Measurements from ENCODE around the gene SLC44A4.
"Not testable (repeated sequence)": the region's sequence is repeated elsewhere in the genome, so short reads cannot be mapped to it uniquely, and the experiment has no call there.

The SLC44A4 gene

DNA sequence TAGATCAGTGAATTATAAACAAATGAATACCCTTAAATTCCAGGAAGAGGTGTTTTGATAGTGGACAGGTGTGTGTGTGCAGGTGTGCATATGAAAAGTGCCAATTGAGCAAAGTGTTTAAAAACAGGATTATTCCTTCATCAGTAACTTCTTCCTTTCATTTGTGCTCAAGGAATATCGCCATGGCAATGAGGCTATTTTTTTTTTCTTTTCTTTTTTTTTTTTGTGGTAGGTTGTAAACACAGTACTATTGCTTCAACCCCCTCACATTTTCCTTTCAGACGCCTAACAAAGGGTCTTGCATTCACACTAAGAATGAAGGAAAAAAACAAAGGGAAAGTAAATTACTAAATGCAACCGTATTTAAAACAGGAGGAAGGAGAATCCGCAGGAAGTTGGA is 53.2 kb downstream of the SLC44A4 start:
- no peak for DNase-seq

DNA sequence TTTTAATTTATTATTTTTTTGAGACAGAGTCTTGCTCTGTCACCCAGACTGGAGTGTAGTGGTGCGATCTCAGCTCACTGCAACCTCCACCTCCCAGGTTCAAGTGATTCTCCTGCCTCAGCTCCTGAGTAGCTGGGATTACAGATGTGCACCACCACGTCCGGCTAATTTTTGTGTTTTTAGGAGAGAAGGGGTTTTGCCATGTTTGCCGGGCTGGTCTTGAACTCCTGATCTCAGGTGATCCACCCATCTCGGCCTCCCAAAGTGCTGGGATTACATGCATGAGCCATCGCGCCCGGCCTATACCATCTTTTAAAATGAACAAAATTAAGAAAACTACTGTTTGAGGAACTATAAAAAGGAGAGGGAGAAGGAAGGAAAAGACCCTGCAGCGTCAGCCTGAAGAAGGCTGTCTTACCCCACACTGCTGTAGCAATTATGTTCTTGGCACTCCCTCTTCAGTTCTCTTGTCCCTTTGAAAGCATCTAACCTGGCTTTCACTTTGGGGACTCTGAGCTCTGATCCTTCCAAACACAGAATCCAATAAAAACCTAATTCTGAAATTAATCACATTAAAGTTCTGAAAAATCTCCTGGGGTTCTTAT is 55.1 kb downstream of the SLC44A4 start:
- peak; percentile 48 for DNase-seq

DNA sequence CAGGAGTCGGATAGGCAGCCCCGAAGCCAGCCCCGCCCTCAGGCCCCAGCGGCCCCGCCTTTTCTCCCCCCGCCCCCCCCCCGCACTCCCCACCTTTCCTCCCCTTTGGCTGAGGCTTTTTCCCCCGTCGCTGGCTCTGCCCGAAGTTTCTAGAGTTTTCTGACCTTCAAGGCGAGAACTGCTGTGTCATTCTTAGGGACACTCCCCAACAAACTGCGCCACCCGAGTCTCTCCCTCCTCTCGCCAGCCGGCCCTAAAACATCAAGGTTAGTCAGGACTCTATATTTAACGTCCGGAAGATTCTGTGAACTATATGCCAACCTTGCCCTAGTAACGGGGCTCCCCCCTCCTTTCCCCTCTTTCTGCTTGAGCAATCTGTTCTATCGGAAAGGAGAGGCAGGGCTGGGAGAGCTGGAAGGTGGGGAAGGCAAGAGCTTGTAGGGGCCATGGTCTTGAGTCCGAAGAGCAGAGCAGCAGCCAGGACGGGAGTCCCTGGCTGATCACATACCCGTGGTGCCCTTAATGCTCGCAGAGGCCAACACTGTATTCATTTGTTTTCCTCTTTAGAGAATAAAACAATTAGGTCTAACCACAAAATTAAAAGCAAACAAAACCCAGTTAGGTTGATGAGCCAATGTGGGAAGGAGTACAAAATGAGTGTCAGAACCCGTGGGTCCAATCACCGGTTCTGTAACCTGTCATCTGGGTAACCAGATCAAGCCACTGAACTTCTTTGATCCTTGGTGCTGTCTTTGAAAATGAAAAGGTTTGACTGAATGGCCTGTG is 56.6 kb downstream of the SLC44A4 start:
- DNase-seq: peak; percentile 95

DNA sequence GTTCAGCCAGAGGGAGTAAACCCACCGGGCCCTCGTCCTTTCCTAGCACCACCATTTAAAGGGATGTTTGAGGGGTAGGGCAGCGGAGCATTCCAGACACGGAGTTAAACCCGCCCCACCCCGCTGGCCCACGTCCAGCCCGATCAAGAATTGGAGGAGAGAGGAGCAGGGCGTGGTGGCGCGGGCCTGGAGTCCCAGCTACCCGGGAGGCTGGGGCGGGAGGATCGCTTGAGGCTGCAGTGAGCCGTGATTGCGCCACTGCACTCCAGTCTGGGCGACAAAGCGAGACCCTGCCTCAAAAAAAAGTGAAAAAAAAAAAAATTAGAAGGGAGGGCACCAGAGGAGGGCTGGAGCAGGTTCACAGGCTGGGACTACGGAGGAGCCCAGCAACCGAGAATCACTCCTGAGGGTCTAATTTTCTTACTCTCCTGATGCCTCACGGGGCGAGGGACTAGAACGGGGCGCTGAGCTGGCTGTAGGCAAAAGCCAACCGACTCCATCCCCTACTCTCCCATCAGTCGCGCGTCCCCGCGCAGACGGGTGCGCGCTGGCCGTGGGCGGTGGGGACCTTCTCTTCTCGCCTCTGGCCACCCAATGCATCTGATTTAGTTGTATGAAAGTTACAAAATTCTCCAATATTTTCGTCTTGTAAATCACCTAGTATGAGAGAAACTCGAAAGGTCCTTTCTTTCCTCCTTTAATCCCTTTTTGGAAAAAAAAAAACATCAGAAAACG is 57.3 kb downstream of the SLC44A4 start:
- peak; percentile 71 for DNase-seq

DNA sequence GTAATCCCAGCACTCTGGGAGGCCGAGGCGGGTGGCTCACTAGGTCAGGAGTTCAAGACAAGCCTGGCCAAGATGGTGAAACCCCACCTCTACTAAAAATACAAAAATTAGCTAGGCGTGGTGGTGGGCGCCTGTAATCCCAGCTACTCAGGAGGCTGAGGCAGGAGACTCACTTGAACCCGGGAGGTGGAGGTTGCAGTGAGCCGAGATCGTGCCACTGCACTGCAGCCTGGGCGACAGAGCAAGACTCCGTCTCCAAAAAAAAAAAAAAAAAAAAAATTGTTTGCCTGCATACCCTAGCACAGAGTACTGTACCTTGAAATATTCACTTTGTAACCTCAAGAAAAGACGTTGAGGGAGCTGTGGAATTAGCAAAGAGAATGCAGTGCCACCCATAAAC is 58.4 kb downstream of the SLC44A4 start:
- not testable (repeated sequence) for DNase-seq

DNA sequence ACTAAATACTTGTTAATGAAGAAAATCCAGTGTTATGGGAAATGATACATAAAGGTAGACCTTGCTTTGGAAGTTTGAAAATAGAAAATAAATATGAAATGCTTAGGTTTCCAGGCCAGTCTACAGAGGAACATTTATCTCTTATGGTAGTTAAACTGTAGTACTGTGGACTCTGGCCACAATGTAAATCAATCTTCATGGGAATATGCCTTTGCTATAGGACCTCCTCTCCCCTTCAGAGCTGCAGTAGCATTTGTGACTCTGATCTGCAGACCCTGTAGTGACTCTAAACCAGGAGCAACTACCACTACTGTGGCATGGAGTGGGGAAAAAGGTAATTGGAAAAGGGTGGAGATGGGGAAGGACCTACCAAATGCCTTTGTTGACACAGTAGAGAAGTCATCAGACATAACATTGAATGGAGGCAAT is 58.9 kb downstream of the SLC44A4 start:
- DNase-seq: no peak

DNA sequence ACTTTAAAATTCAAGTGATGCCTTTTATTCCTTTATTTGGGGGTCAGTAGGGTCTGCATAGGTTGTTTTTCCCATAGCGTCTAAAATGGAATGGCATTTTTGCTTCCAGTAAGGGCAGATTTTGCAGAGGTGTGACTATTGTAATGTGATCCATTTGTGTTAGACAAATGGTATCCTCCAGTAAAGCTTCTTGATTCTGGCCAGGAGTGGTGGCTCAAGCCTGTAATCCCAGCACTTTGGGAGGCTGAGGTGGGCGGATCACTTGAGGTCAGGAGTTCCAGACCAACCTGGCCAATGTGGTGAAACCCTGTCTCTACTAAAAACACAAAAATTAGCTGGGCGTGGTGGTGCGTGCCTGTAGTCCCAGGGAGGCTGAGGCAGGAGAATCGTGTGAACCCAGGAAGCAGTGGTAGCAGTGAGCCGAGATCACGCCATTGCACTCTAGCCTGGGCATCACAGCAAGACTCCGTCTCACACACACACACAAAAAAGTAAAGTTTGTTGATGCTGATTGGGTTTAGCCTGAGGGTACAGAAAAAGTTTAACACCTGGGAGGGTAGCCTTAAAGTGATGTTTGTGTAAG is 60.8 kb downstream of the SLC44A4 start:
- DNase-seq: not testable (repeated sequence)

DNA sequence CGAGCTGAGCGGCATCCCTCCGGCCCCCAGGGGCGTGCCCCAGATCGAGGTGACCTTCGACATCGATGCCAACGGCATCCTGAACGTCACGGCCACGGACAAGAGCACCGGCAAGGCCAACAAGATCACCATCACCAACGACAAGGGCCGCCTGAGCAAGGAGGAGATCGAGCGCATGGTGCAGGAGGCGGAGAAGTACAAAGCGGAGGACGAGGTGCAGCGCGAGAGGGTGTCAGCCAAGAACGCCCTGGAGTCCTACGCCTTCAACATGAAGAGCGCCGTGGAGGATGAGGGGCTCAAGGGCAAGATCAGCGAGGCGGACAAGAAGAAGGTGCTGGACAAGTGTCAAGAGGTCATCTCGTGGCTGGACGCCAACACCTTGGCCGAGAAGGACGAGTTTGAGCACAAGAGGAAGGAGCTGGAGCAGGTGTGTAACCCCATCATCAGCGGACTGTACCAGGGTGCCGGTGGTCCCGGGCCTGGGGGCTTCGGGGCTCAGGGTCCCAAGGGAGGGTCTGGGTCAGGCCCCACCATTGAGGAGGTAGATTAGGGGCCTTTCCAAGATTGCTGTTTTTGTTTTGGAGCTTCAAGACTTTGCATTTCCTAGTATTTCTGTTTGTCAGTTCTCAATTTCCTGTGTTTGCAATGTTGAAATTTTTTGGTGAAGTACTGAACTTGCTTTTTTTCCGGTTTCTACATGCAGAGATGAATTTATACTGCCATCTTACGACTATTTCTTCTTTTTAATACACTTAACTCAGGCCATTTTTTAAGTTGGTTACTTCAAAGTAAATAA is 61.5 kb downstream of the SLC44A4 start:
- DNase-seq: peak; percentile 72

DNA sequence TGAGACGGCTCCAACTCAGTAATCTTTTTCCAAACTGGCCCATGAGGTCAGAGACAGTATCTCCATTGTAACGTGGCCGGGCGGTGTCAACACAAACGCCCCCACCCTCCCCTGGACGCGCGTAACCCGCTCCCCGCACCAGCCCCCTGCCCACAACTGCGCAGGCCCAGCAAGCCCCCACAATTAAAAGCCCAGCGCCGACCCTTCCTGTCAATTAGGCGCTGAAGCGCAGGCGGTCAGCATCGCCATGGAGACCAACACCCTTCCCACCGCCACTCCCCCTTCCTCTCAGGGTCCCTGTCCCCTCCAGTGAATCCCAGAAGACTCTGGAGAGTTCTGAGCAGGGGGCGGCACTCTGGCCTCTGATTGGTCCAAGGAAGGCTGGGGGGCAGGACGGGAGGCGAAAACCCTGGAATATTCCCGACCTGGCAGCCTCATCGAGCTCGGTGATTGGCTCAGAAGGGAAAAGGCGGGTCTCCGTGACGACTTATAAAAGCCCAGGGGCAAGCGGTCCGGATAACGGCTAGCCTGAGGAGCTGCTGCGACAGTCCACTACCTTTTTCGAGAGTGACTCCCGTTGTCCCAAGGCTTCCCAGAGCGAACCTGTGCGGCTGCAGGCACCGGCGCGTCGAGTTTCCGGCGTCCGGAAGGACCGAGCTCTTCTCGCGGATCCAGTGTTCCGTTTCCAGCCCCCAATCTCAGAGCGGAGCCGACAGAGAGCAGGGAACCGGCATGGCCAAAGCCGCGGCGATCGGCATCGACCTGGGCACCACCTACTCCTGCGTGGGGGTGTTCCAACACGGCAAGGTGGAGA is 63.6 kb downstream of the SLC44A4 start, which contains the start of the genes HSPA1A and HSPA1L:
Gene HSPA1A (plus strand): TSS at position 519 of the 814 bp plus-strand sequence. CDS start 214 bp downstream, at position 733.
Gene HSPA1L (minus strand): TSS at position 259 of the 814 bp plus-strand sequence. CDS start 3,311 bp downstream, outside the sequence.
- peak; percentile 96 for DNase-seq

DNA sequence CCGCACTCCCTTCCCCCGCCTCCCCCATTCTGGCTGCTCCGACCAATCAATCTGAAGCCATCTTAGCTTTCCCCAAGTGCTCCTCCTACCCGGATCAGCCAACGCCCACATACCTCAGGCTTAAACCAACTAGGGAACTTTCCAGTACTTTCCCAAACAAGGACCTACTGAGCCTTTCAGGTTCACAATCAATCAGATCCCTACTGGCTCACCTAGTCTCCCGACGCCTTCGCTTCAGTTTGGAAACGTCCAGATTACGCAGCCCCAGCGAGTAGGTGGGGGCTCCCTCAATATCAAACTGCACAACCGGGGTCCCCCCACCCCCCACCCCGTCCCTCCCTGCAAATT is 64.1 kb downstream of the SLC44A4 start:
- peak; percentile 95 for DNase-seq

DNA sequence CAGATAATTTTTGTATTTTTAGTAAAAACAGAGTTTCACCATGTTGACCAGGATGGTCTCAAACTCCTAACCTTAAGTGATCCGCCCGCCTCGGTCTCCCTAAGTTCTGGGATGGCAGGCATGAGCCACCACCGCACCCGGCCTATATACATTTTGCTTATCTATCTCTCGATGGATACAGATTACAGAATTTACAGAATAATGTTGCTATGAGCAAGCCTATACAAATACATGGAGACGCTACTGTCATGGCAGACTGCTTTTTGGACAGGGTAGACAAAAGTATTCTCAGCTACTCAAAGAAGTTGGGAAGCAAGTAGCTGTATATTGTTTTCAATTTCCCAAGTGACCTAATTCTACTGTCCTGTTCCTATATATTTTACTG is 65.3 kb downstream of the SLC44A4 start:
- no peak for DNase-seq
